ENCODE results near the gene FGF10. TPM values are rescaled to one million over a fixed set of nuclear protein-coding genes. Genes with fewer than 3 reads are reported as not detected.

Gene FGF10
- total RNA-seq, 2 experiments from 2014 or later, result not detected

GRCh38 chr5:44292736-44293135 is 96.5 kb downstream of the FGF10 start:
- no peaks in the 10 kb centered on the region for H3K79me2 ChIP-seq (ENCODE audit: insufficient read depth, low read depth, low read length)
- TF ChIP-seq CTCF (conservative IDR thresholded peaks at IDR 0.05; ENCODE audit: low read length) (no peak), EZH2phosphoT487 (IDR thresholded peaks at IDR 0.05; ENCODE audit: borderline replicate concordance, low read depth, low read length) (no peak)
- H3K4me1 ChIP-seq (ENCODE audit: insufficient read depth, low read length, poor library complexity, severe bottlenecking), result no peaks in the 10 kb centered on the region
- no peaks in the 10 kb centered on the region for H4K20me1 ChIP-seq (ENCODE audit: insufficient read depth, low read length)
- no TSS peak for BruUV-seq (replicated peaks)
- no peak for DNase-seq (ENCODE audit: low spot score)
- H3K4me2 ChIP-seq (ENCODE audit: low read length), result no peak overlapping the region
- H3K9me3 ChIP-seq (ENCODE audit: low read length), result no peaks in the 10 kb centered on the region; the same call in 1 of the 2 replicates
- 0 out of 2 replicates have a peak, but pooled peaks cover 4% of the 10 kb centered on the region for H3K9me2 ChIP-seq (ENCODE audit: insufficient read depth, low read length)
- H3K27ac ChIP-seq (ENCODE audit: low read depth, low read length, poor library complexity, severe bottlenecking), result no peak overlapping the region
- no peak overlapping the region for H2AFZ ChIP-seq (ENCODE audit: low read length)
- H3K4me3 ChIP-seq (ENCODE audit: low read depth, low read length, poor library complexity, severe bottlenecking), result no peak overlapping the region
- H3K36me3 ChIP-seq (ENCODE audit: insufficient read depth, low read length), result no peaks in the 10 kb centered on the region
- ChIA-PET CTCF (ENCODE audit: unreplicated experiment) (no interaction called here), POLR2A (no interaction called here)
- intact Hi-C loops (cut with micrococcal nuclease; ENCODE audit: unreplicated experiment), result no loop called here

GRCh38 chr5:44278469-44278868 is 110.8 kb downstream of the FGF10 start:
- no peak overlapping the region for H3K4me2 ChIP-seq (ENCODE audit: low read length)
- POLR2A ChIA-PET, result no interaction called here
- no peaks in the 10 kb centered on the region for H4K20me1 ChIP-seq (ENCODE audit: insufficient read depth, low read length)
- H3K27ac ChIP-seq (ENCODE audit: low read depth, low read length, poor library complexity, severe bottlenecking), result no peak overlapping the region
- no peaks in the 10 kb centered on the region for H3K9me2 ChIP-seq (ENCODE audit: insufficient read depth, low read length)
- no peak overlapping the region for H2AFZ ChIP-seq (ENCODE audit: low read length)
- no peaks in the 10 kb centered on the region for H3K79me2 ChIP-seq (ENCODE audit: insufficient read depth, low read depth, low read length)
- H3K36me3 ChIP-seq (ENCODE audit: insufficient read depth, low read length), result no peaks in the 10 kb centered on the region
- no peaks in the 10 kb centered on the region for H3K4me1 ChIP-seq (ENCODE audit: insufficient read depth, low read length, poor library complexity, severe bottlenecking)
- H3K4me3 ChIP-seq (ENCODE audit: low read depth, low read length, poor library complexity, severe bottlenecking), result no peak overlapping the region
- no peak for DNase-seq (ENCODE audit: low spot score)
- CTCF ChIA-PET (ENCODE audit: unreplicated experiment), result no interaction called here
- no peak for TF ChIP-seq CTCF (conservative IDR thresholded peaks at IDR 0.05; ENCODE audit: low read length)
- no peak for TF ChIP-seq EZH2phosphoT487 (IDR thresholded peaks at IDR 0.05; ENCODE audit: borderline replicate concordance, low read depth, low read length)
- intact Hi-C loops (cut with micrococcal nuclease; ENCODE audit: unreplicated experiment), result no loop called here
- no peaks in the 10 kb centered on the region for H3K9me3 ChIP-seq (ENCODE audit: low read length)
- no TSS peak for BruUV-seq (replicated peaks)

- no TSS peak for BruUV-seq (replicated peaks)
Observed at GRCh38 chr5:44275908-44276307, 113.3 kb downstream of the FGF10 start.

More at GRCh38 chr5:44275908-44276307, 113.3 kb downstream of the FGF10 start:
- TF ChIP-seq EZH2phosphoT487 (IDR thresholded peaks at IDR 0.05; ENCODE audit: borderline replicate concordance, low read depth, low read length) (no peak), CTCF (conservative IDR thresholded peaks at IDR 0.05; ENCODE audit: low read length) (no peak)
- CTCF ChIA-PET (ENCODE audit: unreplicated experiment), result no interaction called here
- no peaks in the 10 kb centered on the region for H3K9me2 ChIP-seq (ENCODE audit: insufficient read depth, low read length)
- no peaks in the 10 kb centered on the region for H3K9me3 ChIP-seq (ENCODE audit: low read length)
- no peak overlapping the region for H3K4me3 ChIP-seq (ENCODE audit: low read depth, low read length, poor library complexity, severe bottlenecking)
- no peak overlapping the region for H2AFZ ChIP-seq (ENCODE audit: low read length)
- no peak for DNase-seq (ENCODE audit: low spot score)
- no peak overlapping the region for H3K27ac ChIP-seq (ENCODE audit: low read depth, low read length, poor library complexity, severe bottlenecking)
- H3K36me3 ChIP-seq (ENCODE audit: insufficient read depth, low read length), result no peaks in the 10 kb centered on the region
- H4K20me1 ChIP-seq (ENCODE audit: insufficient read depth, low read length), result no peaks in the 10 kb centered on the region
- H3K4me2 ChIP-seq (ENCODE audit: low read length), result no peak overlapping the region
- POLR2A ChIA-PET, result no interaction called here
- H3K79me2 ChIP-seq (ENCODE audit: insufficient read depth, low read depth, low read length), result no peaks in the 10 kb centered on the region
- H3K4me1 ChIP-seq (ENCODE audit: insufficient read depth, low read length, poor library complexity, severe bottlenecking), result no peaks in the 10 kb centered on the region
- intact Hi-C loops (cut with micrococcal nuclease; ENCODE audit: unreplicated experiment), result no loop called here
